HG02943 (cell line): Measurements from ENCODE around the gene PACS1.
"Not testable (repeated sequence)": the region's sequence is repeated elsewhere in the genome, so short reads cannot be mapped to it uniquely, and the experiment has no call there.

Experiments
- ATAC-seq: cut with Tn5 transposase; IDR thresholded peaks from one replicate; pipeline ENCODE4 v1.9.1; 2021; ENCODE audit warnings: mild to moderate bottlenecking, low read depth, moderate library complexity; ENCODE audit not compliant: unreplicated experiment

The PACS1 gene

DNA sequence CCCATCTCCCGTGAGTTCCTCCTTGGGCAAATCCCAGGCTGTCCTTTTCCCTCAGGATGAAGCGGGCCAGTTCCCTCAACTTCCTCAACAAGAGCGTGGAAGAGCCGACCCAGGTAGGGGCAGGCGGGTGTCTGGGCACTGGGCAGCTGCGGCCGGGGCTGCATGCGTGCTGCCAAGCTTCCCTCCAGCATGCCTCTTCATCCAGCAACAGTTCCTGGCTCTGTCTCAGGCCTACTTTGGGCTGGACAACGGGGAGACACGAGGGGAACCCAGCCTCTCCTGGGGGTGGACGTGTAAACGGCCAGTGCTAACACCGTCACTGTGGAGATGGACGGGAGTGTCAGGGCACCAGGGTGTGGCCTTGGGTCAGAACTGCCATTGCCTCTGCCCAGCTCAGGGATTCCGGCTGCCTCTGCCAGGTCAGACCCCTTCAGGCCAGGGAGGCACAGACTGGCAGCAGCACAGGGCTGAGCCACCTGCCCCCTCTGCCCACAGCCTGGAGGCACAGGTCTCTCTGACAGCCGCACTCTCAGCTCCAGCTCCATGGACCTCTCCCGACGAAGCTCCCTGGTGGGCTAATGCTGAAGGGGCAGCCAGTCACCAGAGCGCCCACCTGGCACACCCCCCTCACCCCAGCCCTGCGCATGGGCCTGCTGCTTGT is 196.4 kb downstream of the PACS1 start:
- ATAC-seq: no peak

DNA sequence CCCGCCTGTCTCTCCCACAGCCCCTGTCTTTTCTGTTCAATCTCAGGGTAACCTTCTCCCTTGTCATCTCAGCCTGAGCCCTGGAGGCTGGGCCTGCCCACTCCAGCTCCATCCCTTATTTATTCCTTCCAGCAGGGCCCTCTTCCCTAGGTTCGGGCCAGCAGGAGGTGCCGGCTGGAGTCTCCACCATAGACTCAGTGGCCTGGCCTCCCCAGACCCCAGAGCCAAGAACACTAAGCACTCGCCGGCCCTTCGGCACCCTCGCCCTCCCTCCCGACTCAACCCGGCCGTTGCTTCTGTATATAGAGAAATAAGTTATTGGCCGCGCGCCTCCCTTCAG is 196.9 kb downstream of the PACS1 start:
- ATAC-seq: no peak

DNA sequence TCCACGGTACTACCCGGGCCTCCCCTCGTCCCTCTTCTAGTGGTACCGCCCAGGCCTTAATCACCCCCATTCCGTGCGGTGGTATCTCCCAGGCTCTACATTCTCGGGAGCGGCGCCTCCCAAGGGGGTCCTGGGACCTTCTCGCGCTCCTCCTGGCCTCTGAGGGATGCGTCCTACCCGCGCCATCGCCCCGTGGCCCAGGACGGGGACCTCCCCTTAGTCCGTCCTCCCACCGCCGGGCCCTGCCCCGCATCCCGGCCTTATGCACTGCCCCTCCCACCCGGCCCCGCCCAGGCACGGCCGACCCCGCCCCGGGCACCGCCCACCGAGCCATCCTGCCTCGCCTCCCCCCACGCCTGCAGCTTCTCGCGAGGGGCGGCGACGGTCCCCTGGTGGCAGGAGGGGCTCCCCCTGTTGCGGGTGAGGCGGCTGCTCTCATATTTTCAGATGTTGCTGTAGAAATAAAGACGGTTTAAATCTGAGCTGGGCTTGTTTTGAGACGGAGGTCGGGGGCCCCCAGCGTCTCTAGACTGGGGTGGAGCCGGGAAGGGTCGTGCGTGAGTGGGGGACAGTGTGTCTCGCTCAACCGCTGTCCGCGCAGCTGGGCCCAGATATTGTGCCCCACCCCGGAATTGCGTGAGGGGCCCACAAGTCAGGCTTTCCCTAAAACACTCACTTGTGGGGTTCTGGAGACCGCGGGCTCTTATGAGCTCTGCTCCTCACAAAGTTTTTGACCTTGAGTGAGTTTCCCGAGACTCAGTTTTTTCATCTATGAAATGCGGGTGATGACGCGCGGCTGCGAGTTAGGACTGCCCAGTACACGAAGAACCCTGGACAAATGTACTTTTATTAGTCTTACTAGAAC is 197.5 kb downstream of the PACS1 start:
- ATAC-seq: peak; percentile 31

DNA sequence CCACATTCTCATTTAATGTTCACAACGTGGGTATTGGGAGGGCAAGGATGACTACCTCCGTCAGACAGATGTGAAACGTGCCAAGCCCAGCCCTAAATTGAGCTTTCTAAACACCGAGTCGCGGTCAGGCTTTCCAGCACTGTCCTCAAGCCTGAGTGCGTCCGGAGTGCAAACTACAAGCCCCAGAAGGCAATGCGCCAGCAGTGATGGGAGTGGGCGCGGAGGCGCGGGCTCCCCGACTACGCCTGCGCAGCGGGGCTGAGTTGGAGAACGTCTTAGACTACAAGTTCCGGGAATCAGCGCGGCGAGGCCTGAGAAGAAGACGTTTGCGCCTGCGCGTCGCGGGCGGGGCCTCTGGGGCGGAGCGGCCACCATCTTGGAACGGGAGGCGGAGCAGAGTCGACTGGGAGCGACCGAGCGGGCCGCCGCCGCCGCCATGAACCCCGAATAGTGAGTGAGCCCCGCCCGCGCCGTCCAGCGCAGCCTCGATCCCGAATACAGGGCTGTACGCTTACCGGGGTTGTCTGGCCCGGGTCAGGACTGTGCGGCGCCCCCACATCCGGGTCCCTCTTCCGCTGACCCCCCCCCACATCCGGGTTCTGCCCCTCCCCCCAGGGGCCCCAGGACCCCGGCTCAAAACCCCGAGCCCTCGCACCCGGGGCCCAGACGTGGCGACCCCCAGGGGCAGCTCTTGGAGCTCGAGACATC is 198.3 kb downstream of the PACS1 start, which contains the start of gene RAB1B:
TSS of gene RAB1B (plus strand) at position 396 of the 708 bp plus-strand sequence. CDS start at position 437, 41 bp downstream.
- ATAC-seq: peak; percentile 75

DNA sequence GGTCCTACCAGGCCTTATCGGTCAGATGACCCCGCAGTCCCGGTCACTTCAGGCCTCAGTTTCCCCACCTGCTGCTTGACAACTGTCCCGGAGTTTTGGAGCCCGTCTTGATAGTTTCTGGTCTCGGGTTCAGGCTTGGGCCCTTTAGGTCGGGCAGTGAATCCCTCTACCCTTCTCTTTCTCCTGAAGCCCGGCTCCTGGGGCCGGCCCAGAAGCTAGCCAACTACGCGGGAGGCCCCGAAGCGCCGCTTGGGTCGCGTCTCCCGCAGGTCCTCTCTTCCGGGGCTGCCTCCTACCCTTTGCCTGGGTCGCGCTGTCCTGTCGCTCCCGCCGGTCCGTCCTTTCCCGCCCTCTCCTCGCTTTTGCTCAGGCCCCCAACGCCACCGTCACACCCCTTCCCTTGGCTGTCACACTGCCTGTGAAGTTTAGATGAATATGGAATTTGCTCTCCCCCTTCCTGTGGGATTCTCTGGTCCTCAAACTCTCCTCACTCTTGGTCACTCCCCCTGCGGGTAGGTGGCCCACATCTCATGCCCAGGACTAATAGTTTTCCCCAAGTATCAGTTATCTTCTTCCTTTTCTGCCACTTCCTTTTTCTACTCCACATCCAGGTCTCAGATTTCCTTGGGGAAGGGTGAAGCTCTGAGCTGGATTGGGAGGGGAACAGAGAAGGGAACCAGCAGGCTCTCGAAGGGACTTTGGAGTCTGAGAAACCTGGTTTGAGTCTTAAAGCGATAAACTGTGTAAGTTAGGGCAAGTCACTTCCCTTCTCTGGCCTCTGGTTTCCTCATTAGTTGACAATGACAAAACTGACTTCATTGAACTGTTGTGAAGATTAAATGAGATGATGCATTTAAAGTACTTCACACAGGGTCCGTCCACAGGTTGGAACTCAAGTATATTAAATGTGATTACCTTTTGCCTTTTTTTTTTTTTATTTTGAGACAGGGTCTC is 199.2 kb downstream of the PACS1 start:
- ATAC-seq: no peak

DNA sequence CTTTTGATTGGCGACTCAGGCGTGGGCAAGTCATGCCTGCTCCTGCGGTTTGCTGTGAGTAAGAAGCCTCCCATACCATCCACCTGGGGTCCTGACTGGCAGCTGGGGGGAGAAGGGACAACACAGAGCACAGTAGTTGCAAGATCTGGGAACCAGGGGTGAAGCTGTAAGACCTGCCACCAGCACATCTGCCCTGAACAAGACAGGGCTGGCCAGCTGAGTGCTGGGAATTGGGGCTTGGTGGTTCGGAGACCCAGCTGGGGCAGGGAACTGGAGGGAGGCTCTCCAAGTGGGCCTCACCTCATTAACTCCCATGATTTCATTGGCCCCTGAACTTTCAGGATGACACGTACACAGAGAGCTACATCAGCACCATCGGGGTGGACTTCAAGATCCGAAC is 201.7 kb downstream of the PACS1 start:
- no peak for ATAC-seq

DNA sequence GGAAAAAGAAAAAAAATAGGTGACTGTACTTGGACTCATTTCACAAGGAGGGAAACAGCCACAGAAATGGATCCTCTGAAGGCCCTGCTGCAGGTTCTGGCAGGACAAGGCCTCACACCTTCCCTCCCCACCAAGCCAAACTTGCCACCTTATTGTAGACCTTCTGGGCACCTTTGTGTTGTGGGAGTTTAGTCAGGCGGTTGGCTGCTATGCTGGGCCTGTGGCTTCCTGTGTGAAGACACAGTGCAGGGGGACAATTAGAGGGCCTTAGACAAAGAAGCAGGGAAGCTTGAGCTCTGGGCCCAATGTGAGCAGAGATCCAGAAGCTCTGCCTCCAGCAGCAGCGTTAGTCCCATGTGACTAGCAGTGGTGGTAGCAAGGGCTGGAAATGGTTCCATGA is 202.5 kb downstream of the PACS1 start:
- ATAC-seq: no peak

DNA sequence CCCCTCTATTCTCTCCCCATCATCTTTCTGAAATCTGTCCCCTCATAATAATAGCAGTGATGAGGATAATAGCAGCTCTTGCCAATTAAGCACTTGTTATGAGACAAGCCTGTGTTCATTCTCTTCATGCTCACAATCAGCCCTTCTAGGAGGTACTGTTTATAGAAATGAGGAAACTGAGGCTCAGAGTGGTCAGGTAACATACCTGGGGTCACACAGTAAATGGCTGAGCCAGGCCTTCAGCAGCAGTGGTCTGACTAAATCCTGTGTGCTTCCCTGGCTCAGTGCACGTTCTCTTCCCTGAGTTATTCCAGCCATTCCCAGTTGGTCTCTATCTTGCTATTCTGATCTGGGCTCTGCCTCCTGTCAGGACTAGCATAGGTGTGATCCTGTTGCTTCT is 204.1 kb downstream of the PACS1 start:
- ATAC-seq: no peak

DNA sequence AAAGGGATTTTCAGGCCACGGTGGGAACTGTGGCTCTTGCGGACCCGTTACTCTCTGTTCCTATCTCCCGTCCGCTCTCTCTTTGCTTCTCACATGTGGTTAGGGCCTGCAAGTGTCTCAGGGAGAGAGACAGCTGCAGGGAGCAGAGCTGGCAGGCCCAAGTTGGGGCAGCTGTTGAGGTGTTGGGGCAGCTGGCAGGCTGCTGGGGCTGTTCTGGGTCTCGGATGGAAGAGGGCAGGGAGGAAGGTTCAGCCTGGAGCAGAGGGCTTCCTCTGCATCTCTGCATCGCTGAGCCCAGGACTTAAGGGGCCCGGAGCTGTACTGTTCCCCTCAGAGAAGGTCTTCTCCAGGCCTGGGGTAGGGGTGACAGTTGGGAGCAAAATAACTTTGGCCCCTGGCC is 205.3 kb downstream of the PACS1 start:
- no peak for ATAC-seq

DNA sequence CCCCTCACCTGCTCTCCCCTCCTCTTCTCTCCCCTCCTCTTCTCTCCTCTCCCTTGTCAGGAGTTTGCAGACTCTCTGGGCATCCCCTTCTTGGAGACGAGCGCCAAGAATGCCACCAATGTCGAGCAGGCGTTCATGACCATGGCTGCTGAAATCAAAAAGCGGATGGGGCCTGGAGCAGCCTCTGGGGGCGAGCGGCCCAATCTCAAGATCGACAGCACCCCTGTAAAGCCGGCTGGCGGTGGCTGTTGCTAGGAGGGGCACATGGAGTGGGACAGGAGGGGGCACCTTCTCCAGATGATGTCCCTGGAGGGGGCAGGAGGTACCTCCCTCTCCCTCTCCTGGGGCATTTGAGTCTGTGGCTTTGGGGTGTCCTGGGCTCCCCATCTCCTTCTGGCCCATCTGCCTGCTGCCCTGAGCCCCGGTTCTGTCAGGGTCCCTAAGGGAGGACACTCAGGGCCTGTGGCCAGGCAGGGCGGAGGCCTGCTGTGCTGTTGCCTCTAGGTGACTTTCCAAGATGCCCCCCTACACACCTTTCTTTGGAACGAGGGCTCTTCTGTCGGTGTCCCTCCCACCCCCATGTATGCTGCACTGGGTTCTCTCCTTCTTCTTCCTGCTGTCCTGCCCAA is 206.0 kb downstream of the PACS1 start:
- ATAC-seq: no peak

DNA sequence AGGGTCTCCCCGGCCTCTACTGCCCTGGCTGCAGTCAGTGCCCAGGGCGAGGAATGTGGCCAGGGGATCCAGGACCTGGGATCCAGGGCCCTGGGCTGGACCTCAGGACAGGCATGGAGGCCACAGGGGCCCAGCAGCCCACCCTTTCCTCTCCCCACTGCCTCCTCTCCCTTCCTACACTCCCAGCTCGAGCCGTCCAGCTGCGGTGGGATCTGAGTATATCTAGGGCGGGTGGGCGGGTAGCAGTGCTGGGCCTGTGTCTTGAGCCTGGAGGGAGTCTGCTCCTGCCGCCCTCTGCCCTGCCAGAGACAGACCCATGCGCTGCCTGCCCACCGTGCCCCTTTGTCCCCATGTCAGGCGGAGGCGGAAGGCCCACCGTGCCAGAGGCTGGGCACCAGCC is 206.5 kb downstream of the PACS1 start:
- not testable (repeated sequence) for ATAC-seq

DNA sequence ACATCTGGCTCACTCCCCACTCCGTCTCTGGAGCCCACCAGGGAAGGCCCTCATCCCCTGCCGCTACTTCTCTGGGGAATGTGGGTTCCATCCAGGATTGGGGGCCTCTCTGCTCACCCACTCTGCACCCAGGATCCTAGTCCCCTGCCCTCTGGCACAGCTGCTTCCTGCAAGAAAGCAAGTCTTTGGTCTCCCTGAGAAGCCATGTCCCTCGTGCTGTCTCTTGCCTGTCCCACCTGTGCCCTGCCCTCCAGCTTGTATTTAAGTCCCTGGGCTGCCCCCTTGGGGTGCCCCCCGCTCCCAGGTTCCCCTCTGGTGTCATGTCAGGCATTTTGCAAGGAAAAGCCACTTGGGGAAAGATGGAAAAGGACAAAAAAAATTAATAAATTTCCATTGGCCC is 207.0 kb downstream of the PACS1 start:
- not testable (repeated sequence) for ATAC-seq

DNA sequence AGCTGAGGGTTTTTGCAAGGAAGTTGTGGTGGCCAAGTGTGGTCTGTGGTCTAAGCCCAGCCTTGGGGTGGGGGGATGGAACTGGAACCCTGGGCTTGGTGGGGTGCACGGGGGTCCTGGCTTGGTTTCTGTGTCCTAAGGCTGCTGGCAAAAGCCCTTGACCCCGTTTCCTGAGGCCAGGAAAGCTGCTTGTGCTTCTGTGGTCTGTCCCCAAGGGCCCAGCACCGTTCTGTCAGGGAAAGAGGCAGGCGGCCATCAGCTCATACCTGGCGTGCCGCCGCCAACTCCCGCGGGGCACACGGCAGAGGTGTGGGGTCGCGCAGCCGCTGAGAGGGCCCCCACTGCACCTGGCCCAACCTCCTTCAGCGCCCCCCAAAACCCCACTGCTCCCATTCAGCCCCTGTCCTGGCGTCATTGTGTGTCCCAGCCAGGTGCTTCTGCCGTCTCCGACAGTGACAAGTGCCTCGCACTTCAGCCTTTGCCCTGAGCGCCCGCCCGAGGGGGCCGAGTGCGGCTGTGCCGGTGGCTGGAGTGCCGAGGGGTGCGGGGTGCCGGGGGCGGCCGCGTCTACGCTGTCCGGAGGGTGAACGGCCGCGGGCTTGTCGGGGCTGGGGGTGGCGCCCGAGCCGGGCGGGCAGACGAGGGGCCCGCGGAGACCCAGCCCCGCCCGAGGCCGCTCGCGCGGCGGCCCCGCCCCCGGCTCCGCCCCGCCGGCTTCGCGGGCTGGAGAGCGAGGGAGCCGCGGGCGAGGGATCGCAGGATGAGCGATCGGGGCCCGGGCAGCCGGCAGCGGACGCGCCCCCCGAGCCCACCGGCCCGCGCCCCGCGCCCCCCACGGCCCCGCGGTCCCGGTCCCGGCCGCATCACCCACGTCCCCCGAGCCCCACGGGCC is 207.6 kb downstream of the PACS1 start, which contains the start of gene CNIH2:
TSS of gene CNIH2 (plus strand) at position 705 of the 892 bp plus-strand sequence. CDS start 282 bp downstream, outside the sequence.
- ATAC-seq: no peak

DNA sequence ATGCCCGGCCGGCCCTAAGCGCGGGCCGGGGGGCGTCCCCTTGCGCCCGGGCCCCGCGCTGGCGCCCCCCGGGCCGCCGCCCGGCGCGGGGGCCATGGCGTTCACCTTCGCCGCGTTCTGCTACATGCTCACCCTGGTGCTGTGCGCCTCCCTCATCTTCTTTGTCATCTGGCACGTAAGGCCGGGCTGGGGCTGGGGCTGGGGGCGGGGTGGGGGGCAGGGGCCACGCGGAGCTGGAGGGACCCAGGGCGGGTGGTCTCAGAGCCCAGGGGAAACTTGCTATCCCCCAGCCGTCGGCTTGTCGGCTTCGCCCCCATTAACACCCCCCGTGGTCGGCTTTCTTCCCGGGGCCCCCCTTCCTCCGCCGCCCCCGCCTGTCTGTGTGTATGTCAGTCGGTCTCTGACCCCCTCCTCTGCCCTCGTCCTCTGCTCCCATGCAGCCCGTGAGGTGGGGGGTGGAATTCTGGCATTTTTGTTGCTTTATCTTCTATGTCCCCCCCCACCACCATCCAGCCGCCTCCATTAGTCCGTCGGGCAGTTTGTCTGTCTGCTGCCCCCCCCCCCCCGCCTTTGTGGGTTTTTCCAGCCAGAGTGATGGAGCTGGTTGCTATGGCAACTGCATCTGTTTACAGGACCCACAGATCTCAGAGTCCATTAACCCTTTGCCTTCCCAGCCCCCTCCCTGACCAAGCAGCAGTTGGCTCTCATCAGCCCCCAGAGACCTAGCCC is 208.5 kb downstream of the PACS1 start:
- no peak for ATAC-seq

DNA sequence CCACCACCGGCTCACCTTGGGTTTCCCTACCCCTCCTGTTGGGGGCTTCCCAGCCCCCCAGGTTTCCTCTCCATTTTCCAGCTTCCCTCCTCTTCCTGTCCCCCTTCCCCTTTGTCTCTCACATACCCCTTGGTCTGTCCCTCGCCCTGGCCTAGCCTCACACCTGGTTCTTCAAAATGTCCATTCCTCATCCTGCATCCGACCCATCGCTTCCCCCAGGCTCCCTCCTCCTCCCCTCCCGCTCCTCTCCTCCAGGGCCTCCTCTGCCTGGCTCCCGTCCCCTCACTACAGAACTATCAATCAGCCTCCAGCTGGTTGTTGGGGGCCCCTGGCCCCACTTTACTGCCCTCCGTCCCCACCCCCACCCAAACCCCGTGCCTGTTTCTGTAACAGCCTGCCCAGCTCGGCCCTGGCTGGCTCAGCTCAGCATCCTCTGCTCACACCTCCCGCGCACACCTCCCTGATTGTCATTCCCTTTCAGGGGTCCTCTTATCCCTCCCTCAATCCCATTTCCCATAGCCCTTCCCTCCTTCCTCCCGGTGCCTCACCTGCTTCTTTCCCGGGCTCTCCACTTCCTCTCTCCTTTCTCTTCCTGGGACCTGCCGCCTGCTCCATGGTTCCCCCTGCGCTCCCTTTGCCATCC is 209.1 kb downstream of the PACS1 start:
- ATAC-seq: no peak

DNA sequence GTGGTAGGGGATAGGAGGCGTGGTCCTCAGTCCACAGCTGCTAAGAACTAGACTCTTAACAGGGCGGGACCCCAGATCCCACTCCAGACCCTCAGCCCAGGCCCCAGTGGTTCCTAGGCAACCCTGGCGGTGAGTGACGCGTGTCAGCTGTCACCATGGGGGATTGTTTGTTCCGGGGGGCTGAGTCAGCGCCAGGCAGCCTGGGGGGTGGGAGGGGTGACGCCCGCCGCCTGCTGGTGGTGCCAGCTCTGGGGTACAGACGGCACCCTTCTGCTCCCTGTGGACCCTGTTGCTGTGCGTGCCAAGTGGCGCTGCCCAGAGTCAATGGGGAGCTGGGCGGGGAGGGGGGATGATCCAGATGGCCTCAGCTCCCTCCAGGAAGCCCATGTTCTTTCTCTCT is 210.4 kb downstream of the PACS1 start:
- ATAC-seq: no peak

DNA sequence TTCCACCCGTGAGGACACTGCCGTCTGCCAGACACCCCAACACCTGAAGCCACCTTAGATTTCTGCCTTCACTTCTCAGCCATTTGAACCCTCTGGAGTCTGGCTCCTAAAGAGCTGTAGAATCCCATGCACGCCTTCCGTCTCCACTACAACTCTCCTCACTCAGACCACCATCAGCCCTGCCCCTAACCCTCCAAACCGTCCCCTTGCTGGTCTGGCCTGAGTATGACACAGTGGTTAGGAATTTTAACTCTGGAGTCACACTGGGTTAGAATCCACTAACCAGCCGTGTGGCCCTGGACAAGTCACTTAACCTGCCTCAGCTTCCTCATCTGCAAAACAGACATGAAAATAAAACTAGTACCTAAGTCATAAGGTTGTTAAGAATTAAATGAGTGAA is 210.9 kb downstream of the PACS1 start:
- no peak for ATAC-seq
